CD8-positive, alpha-beta memory T cell (primary cell): ENCODE measurements around the gene SMG9. TPM values are rescaled to one million over a fixed set of nuclear protein-coding genes. Genes with fewer than 3 reads are reported as not detected.
A peak's percentile ranks its signal among the peaks of the same experiment; 100 is the strongest.

ENCODE experiments used
- CTCF ChIA-PET: fragments of 350-600 bp; sonication (Branson Sonifier 250); formaldehyde crosslinking; loops from one replicate; lab custom pipeline; 2021; ENCODE audit warnings: antibody characterized with exemption; lab: Charles Lee
- POLR2A ChIA-PET: fragments of 350-600 bp; sonication (Branson Sonifier 250); formaldehyde crosslinking; loops from one replicate; lab custom pipeline; 2021; ENCODE audit warnings: antibody characterized with exemption; lab: Charles Lee
- DNase-seq, 5 donors: peaks; one replicate each; pipeline versions ENCODE4 v3.0.0 to v3.0.0-alpha.2; 2020 to 2022; ENCODE audit warnings: mixed read lengths in 1 of 5
- H3K27ac ChIP-seq: one replicate; pipeline ENCODE4 v1.7.0; 2013; ENCODE audit warnings: low read depth, mild to moderate bottlenecking, low read length, moderate library complexity
- H3K27me3 ChIP-seq: 2 replicates; pipeline ENCODE4 v1.7.0; 2013; ENCODE audit warnings: low read length, mild to moderate bottlenecking; ENCODE audit not compliant: insufficient read depth, poor library complexity, severe bottlenecking
- H3K36me3 ChIP-seq: 2 replicates; pipeline ENCODE4 v1.7.0; 2013; ENCODE audit warnings: mild to moderate bottlenecking, low read length, moderate library complexity; ENCODE audit not compliant: insufficient read depth
- H3K4me1 ChIP-seq: 2 replicates; pipeline ENCODE4 v1.7.0; 2013; ENCODE audit warnings: mild to moderate bottlenecking, low read length, moderate library complexity; ENCODE audit not compliant: insufficient read depth
- H3K4me3 ChIP-seq: 2 replicates; pipeline ENCODE4 v1.7.0; 2013; ENCODE audit warnings: mild to moderate bottlenecking, low read length
- H3K9me3 ChIP-seq: 2 replicates; pipeline ENCODE4 v1.7.0; 2013; ENCODE audit warnings: mild to moderate bottlenecking, low read length
- H3K27ac Mint-ChIP-seq, 8 donors: one replicate each; pipeline ENCODE4 v1.8.0; 2020 to 2021; ENCODE audit warnings: mixed read lengths in 8 of 8, mild to moderate bottlenecking in 6 of 8, inconsistent platforms in 3 of 8, moderate library complexity in 3 of 8
- H3K27me3 Mint-ChIP-seq, 2 donors: one replicate each; pipeline ENCODE4 v1.8.0; 2020 to 2021; ENCODE audit warnings: mixed read lengths in 2 of 2, mild to moderate bottlenecking in 1 of 2, moderate library complexity in 1 of 2
- H3K36me3 Mint-ChIP-seq, 3 donors: one replicate each; pipeline ENCODE4 v1.8.0; 2020 to 2021; ENCODE audit warnings: mixed read lengths in 3 of 3, inconsistent platforms in 1 of 3, mild to moderate bottlenecking in 1 of 3
- H3K4me1 Mint-ChIP-seq, 3 donors: one replicate each; pipeline ENCODE4 v1.8.0; 2020 to 2021; ENCODE audit warnings: mixed read lengths in 3 of 3, inconsistent platforms in 1 of 3, mild to moderate bottlenecking in 1 of 3
- H3K4me3 Mint-ChIP-seq, 7 donors: one replicate each; pipeline ENCODE4 v1.8.0; 2020 to 2021; ENCODE audit warnings: mixed read lengths in 7 of 7, mild to moderate bottlenecking in 6 of 7, moderate library complexity in 4 of 7, inconsistent platforms in 2 of 7
- H3K9me3 Mint-ChIP-seq, 5 donors: one replicate each; pipeline ENCODE4 v1.8.0; 2020 to 2022; ENCODE audit warnings: mixed read lengths in 5 of 5, mild to moderate bottlenecking in 3 of 5, moderate library complexity in 2 of 5, inconsistent platforms in 1 of 5
- polyA plus RNA-seq: library from polyadenylated mRNA; unstranded; fragments of 300-500 nt; fragmentation: Illumina TruSeq; gene quantifications from one replicate; pipeline ENCODE4 v1.2.3, GENCODE V29; 2021
- total RNA-seq, 2 experiments: library from RNA; stranded (reverse); gene quantifications; one replicate each; pipeline ENCODE4 v1.2.3, GENCODE V29; 2021

The SMG9 gene
- total and polyA plus RNA-seq, 3 experiments from 2014 or later: 11.0 to 91.3 (median 85.8) TPM

GRCh38 chr19:43751466-43752220 is 3.1 kb downstream of the SMG9 start:
- H3K9me3 Mint-ChIP-seq: peaks cover 0 to 4% (median 0%) of the 10 kb centered on the region in 5 donors
- H3K27ac ChIP-seq: no peak overlapping the region
- H3K27me3 Mint-ChIP-seq: peaks cover 0 to 5% of the 10 kb centered on the region in 2 donors
- H3K4me3 Mint-ChIP-seq: peak overlapping the region in 2 of 7 donors; percentile 4 to 11
- H3K4me3 ChIP-seq: no peak overlapping the region
- H3K27ac Mint-ChIP-seq: peak overlapping the region; percentile 2 to 98 (median 47)
- peaks cover 33% of the 10 kb centered on the region for H3K4me1 ChIP-seq
- ChIA-PET CTCF (interaction anchor here (1.0 to 4.2 kb wide), 3 partner anchors 15 to 82 kb away, joined by 3 to 27 read pairs (median 6); partner anchors contain the start of gene PLAUR), POLR2A (no interaction called here)
- H3K36me3 ChIP-seq: peaks cover 32% of the 10 kb centered on the region
- H3K27me3 ChIP-seq: no peaks in the 10 kb centered on the region
- DNase-seq: no peak
- H3K4me1 Mint-ChIP-seq: peaks cover 46 to 67% (median 62%) of the 10 kb centered on the region in 3 donors
- peaks cover 4 to 59% (median 15%) of the 10 kb centered on the region in 3 donors for H3K36me3 Mint-ChIP-seq
- no peaks in the 10 kb centered on the region for H3K9me3 ChIP-seq

DNA sequence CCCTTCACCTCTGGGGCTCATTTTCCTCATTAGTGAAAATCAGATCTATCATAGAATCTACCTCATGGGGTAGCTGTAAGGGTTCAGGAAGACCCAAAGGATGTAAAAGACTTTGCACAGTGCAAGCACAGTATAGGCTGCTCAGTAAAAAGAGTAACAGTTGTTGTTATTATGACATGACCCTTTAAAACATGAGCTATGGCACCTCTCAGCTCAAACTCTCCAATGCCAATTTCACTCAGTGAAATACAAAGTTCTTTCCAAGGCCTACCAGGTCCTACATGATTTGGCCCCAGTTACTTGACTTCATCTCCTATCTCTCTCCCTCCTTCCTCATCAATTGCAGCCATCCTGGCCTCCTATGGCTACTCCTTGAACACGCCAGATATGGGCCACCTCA is 4.9 kb downstream of the SMG9 start:
- H3K27ac Mint-ChIP-seq: peak overlapping the region in 4 of 8 donors; percentile 24 to 85 (median 67)
- DNase-seq: no peak
- Histone ChIP-seq H3K4me1 (peaks cover 25% of the 10 kb centered on the region), H3K9me3 (no peaks in the 10 kb centered on the region), H3K36me3 (peaks cover 46% of the 10 kb centered on the region), H3K27ac (no peak overlapping the region), H3K27me3 (no peaks in the 10 kb centered on the region), H3K4me3 (no peak overlapping the region)
- POLR2A ChIA-PET: no interaction called here
- H3K27me3 Mint-ChIP-seq: peaks cover 0 to 5% of the 10 kb centered on the region in 2 donors
- H3K4me3 Mint-ChIP-seq: no peak overlapping the region
- CTCF ChIA-PET: interaction anchor here (1.1 to 2.0 kb wide), 2 partner anchors 17 to 35 kb away, joined by 3 to 7 read pairs; no protein-coding TSS in a partner anchor
- peaks cover 4 to 72% (median 21%) of the 10 kb centered on the region in 3 donors for H3K36me3 Mint-ChIP-seq
- H3K9me3 Mint-ChIP-seq: peaks cover 0 to 3% (median 0%) of the 10 kb centered on the region in 5 donors
- peaks cover 40 to 60% (median 56%) of the 10 kb centered on the region in 3 donors for H3K4me1 Mint-ChIP-seq

DNA sequence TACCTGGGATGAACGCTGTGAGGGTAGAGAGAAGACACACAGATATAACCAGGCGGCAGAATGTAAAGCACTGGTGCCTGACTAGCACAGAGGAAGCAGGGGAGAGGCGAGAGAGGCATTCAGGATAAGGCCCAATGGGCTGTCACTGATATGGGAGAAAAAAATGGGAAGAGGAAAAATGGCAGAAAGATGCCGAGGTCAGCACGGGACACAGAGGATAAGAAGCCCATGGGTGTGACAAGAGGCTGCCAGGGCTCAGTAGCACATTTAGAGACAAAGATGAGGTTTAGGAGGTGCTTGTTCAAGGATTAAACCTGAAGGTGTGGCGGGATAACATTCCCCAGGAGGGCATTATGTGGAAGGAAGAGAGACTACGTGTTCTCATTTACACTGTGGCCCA is 5.6 kb downstream of the SMG9 start:
- peaks cover 36 to 55% (median 55%) of the 10 kb centered on the region in 3 donors for H3K4me1 Mint-ChIP-seq
- H3K27me3 Mint-ChIP-seq: peaks cover 0 to 2% of the 10 kb centered on the region in 2 donors
- no peaks in the 10 kb centered on the region for H3K27me3 ChIP-seq
- H3K9me3 ChIP-seq: no peaks in the 10 kb centered on the region
- H3K36me3 Mint-ChIP-seq: peaks cover 4 to 72% (median 22%) of the 10 kb centered on the region in 3 donors
- H3K4me1 ChIP-seq: peaks cover 24% of the 10 kb centered on the region
- no peaks in the 10 kb centered on the region for H3K9me3 Mint-ChIP-seq
- no peak overlapping the region for H3K4me3 ChIP-seq
- peaks cover 53% of the 10 kb centered on the region for H3K36me3 ChIP-seq
- ChIA-PET CTCF (interaction anchor here (1.1 to 2.0 kb wide), 2 partner anchors 18 to 36 kb away, joined by 3 to 7 read pairs; no protein-coding TSS in a partner anchor), POLR2A (no interaction called here)
- H3K27ac Mint-ChIP-seq: peak overlapping the region in 3 of 8 donors; percentile 19 to 79 (median 78)
- no peak for DNase-seq
- H3K4me3 Mint-ChIP-seq: no peak overlapping the region
- H3K27ac ChIP-seq: no peak overlapping the region

DNA sequence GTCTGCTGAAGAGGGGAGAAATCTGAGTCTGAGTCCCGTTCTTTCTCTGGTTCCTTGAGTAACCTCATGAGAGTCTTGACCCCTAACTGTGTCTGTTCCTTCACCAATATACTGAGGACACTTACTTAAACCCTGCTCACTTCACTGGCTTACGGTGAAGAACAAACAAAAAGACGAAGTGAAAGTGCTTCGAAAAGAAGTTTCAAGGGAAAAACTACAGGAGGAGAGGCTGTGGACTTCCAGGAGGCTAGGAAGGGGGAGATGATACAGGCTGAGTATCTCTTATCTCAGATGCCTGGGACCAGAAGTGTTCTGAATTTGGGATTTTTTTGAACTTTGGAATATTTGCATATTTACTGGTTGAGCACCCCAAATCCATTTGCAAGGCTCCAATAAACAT is 6.1 kb downstream of the SMG9 start:
- Histone ChIP-seq H3K27me3 (no peaks in the 10 kb centered on the region), H3K36me3 (peaks cover 58% of the 10 kb centered on the region), H3K4me3 (no peak overlapping the region), H3K27ac (no peak overlapping the region), H3K9me3 (no peaks in the 10 kb centered on the region), H3K4me1 (peaks cover 20% of the 10 kb centered on the region)
- Mint-ChIP-seq H3K4me1 (peaks cover 32 to 51% (median 50%) of the 10 kb centered on the region in 3 donors), H3K27ac (peak overlapping the region in 6 of 8 donors; percentile 19 to 94 (median 59)), H3K27me3 (peaks cover 0 to 2% of the 10 kb centered on the region in 2 donors), H3K4me3 (no peak overlapping the region), H3K36me3 (peaks cover 4 to 76% (median 27%) of the 10 kb centered on the region in 3 donors), H3K9me3 (no peaks in the 10 kb centered on the region)
- no peak for DNase-seq
- ChIA-PET POLR2A (no interaction called here), CTCF (interaction anchor here (2.0 kb wide), 1 partner anchor 18 kb away, joined by 7 read pairs; no protein-coding TSS in a partner anchor)

- peaks cover 0 to 2% of the 10 kb centered on the region in 2 donors for H3K27me3 Mint-ChIP-seq
- Histone ChIP-seq H3K4me1 (peaks cover 15% of the 10 kb centered on the region), H3K27me3 (no peaks in the 10 kb centered on the region), H3K36me3 (peaks cover 63% of the 10 kb centered on the region), H3K27ac (no peak overlapping the region), H3K9me3 (no peaks in the 10 kb centered on the region), H3K4me3 (no peak overlapping the region)
- H3K36me3 Mint-ChIP-seq: peaks cover 4 to 79% (median 27%) of the 10 kb centered on the region in 3 donors
- H3K4me1 Mint-ChIP-seq: peaks cover 30 to 46% (median 45%) of the 10 kb centered on the region in 3 donors
- DNase-seq: no peak
- peak overlapping the region in 1 of 7 donors; percentile 15 for H3K4me3 Mint-ChIP-seq
- POLR2A ChIA-PET: no interaction called here
- peak overlapping the region in 7 of 8 donors; percentile 27 to 95 (median 90) for H3K27ac Mint-ChIP-seq
- no peaks in the 10 kb centered on the region for H3K9me3 Mint-ChIP-seq
- CTCF ChIA-PET: interaction anchor here (2.0 kb wide), 1 partner anchor 19 kb away, joined by 7 read pairs; no protein-coding TSS in a partner anchor
Observed at GRCh38 chr19:43748205-43748594, 6.6 kb downstream of the SMG9 start.

GRCh38 chr19:43747557-43748204 is 7.1 kb downstream of the SMG9 start:
- H3K9me3 ChIP-seq: no peaks in the 10 kb centered on the region
- no peaks in the 10 kb centered on the region for H3K9me3 Mint-ChIP-seq
- peak overlapping the region; percentile 27 to 95 (median 89) for H3K27ac Mint-ChIP-seq
- no peaks in the 10 kb centered on the region for H3K27me3 ChIP-seq
- peaks cover 4 to 80% (median 30%) of the 10 kb centered on the region in 3 donors for H3K36me3 Mint-ChIP-seq
- H3K27ac ChIP-seq: no peak overlapping the region
- DNase-seq: no peak
- H3K36me3 ChIP-seq: peaks cover 68% of the 10 kb centered on the region
- POLR2A ChIA-PET: no interaction called here
- no peak overlapping the region for H3K4me3 ChIP-seq
- peaks cover 10% of the 10 kb centered on the region for H3K4me1 ChIP-seq
- peaks cover 0 to 2% of the 10 kb centered on the region in 2 donors for H3K27me3 Mint-ChIP-seq
- CTCF ChIA-PET: no interaction called here
- H3K4me1 Mint-ChIP-seq: peaks cover 25 to 41% (median 40%) of the 10 kb centered on the region in 3 donors
- H3K4me3 Mint-ChIP-seq: peak overlapping the region in 3 of 7 donors; percentile 15 to 51 (median 46)

- POLR2A ChIA-PET: no interaction called here
- Mint-ChIP-seq H3K4me1 (peaks cover 19 to 26% (median 24%) of the 10 kb centered on the region in 3 donors), H3K9me3 (no peaks in the 10 kb centered on the region), H3K36me3 (peaks cover 9 to 86% (median 33%) of the 10 kb centered on the region in 3 donors), H3K27me3 (peaks cover 0 to 2% of the 10 kb centered on the region in 2 donors), H3K4me3 (no peak overlapping the region), H3K27ac (peak overlapping the region in 2 of 8 donors; percentile 60 to 63)
- Histone ChIP-seq H3K27ac (no peak overlapping the region), H3K4me1 (no peaks in the 10 kb centered on the region), H3K4me3 (no peak overlapping the region), H3K9me3 (no peaks in the 10 kb centered on the region), H3K36me3 (peaks cover 82% of the 10 kb centered on the region), H3K27me3 (no peaks in the 10 kb centered on the region)
- CTCF ChIA-PET: interaction anchor here (1.3 to 4.3 kb wide), 2 partner anchors 42 to 65 kb away, joined by 3 to 31 read pairs; no protein-coding TSS in a partner anchor
- DNase-seq: no peak
Observed at GRCh38 chr19:43743059-43743458, 11.7 kb downstream of the SMG9 start.
